ENCODE results near the gene ARHGEF11. TPM values are rescaled to one million over a fixed set of nuclear protein-coding genes. Genes with fewer than 3 reads are reported as not detected.

The ARHGEF11 gene
- total RNA-seq, 1 experiment from 2014 or later, result 41.1 TPM

DNA sequence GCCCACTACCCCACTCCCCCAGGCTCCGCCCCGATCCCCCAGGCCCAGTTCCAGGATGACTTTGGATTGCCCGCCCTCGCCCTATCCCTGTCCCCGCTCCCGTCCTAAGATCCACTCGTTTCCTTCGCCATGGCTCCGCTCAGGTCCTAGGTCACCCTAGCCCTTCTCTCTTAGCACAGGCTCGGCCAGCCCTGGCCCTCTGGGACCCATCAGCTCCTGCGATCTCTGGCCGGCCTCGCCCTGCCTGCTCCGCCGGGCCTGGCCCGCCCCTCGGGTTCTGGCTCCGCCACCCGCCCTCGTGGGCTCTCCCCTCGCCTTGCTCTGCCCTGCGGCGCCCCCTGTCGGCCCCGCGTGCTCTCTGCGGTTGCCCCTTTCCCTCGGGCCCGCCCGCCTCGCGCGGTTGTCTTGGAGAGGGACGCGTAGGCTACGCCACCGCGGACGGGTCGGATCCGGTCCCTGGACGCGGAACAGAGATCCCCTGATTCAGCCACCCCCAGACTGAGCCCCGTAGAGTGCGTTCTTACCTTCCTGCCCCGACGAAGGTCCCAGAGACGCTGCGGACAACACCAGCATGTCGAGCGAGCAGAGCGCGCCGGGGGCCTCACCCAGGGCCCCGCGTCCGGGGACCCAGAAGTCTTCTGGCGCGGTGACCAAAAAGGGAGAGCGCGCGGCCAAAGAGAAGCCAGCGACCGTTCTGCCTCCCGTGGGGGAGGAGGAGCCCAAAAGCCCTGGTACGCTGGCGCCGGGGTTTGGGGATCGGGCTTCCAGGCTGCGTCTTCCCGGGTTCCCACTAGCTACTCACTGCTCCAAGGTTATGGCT lies 125.1 kb downstream of the ARHGEF11 start, which contains the start of gene LRRC71:
Gene LRRC71 (plus strand): TSS at position 400 of the 820 bp plus-strand sequence. CDS start 172 bp downstream, at position 572.
- Histone ChIP-seq H3T11ph (ENCODE audit: low read length) (no peak within 1 kb of the TSS), H3K56ac (ENCODE audit: insufficient read length, low read depth, low read length) (no peak within 1 kb of the TSS), H4K20me1 (ENCODE audit: control insufficient read depth, insufficient read depth, insufficient read length) (no peaks in the 10 kb centered on the region), H3K27me3 (ENCODE audit: insufficient read depth, low read length) (peaks cover 50% of the 10 kb centered on the region), H2BK5ac (ENCODE audit: insufficient read length, low read length) (no peak within 1 kb of the TSS), H3K27ac (ENCODE audit: insufficient read length, low read depth, low read length) (no peak within 1 kb of the TSS), H4K91ac (ENCODE audit: insufficient read length, low read depth, low read length) (no peak within 1 kb of the TSS), H3K9me3 (ENCODE audit: control insufficient read depth, low read depth, low read length) (no peaks in the 10 kb centered on the region), H4K5ac (ENCODE audit: insufficient read length, low read depth, low read length) (no peak within 1 kb of the TSS), H3K4ac (ENCODE audit: low read depth, low read length) (no peak within 1 kb of the TSS), H3K18ac (ENCODE audit: insufficient read length, low read depth, low read length) (no peak within 1 kb of the TSS), H3K23ac (ENCODE audit: insufficient read length, low read depth, low read length) (no peak within 1 kb of the TSS), H2BK12ac (ENCODE audit: insufficient read length, low read depth, low read length) (no peak within 1 kb of the TSS), H3K4me1 (ENCODE audit: insufficient read depth, low read length) (no peaks in the 10 kb centered on the region), H2AK5ac (ENCODE audit: insufficient read length, low read length) (no peak within 1 kb of the TSS), H3K23me2 (ENCODE audit: insufficient read length, low read depth, low read length, poor library complexity, severe bottlenecking) (peaks cover 10% of the 10 kb centered on the region), H3K14ac (ENCODE audit: insufficient read depth, low read length) (no peak within 1 kb of the TSS; the same call in 1 of the 2 replicates), H3K4me2 (ENCODE audit: insufficient read depth, insufficient read length, low read length) (peak within 1 kb of the TSS; percentile 50), H3K9ac (ENCODE audit: extremely low read depth, insufficient read length, low read length) (no peak within 1 kb of the TSS), H2BK120ac (ENCODE audit: low read depth, low read length, poor library complexity, severe bottlenecking) (no peak within 1 kb of the TSS), H2AFZ (ENCODE audit: low read length) (no peak within 1 kb of the TSS), H3K79me1 (ENCODE audit: insufficient read depth, low read depth, low read length, poor library complexity, severe bottlenecking) (no peaks in the 10 kb centered on the region), H2BK15ac (ENCODE audit: low read depth, low read length) (no peak within 1 kb of the TSS), H2BK20ac (ENCODE audit: low read depth, low read length, poor library complexity, severe bottlenecking) (no peak within 1 kb of the TSS), H3K79me2 (ENCODE audit: insufficient read depth, low read length) (no peaks in the 10 kb centered on the region), H4K8ac (replicated peaks; ENCODE audit: insufficient read length, low read depth, low read length) (no peak within 1 kb of the TSS)
- no CpG with 5 or more reads among the region's 71 CpGs for WGBS (ENCODE audit: extremely low coverage, insufficient read length, low lambda C conversion rate)
- peaks cover 0 to 3% of the 10 kb centered on the region in 2 experiments; a peak in 2 of 5 replicates for H3K9me3 Mint-ChIP-seq
- TF ChIP-seq, protein P1, sequence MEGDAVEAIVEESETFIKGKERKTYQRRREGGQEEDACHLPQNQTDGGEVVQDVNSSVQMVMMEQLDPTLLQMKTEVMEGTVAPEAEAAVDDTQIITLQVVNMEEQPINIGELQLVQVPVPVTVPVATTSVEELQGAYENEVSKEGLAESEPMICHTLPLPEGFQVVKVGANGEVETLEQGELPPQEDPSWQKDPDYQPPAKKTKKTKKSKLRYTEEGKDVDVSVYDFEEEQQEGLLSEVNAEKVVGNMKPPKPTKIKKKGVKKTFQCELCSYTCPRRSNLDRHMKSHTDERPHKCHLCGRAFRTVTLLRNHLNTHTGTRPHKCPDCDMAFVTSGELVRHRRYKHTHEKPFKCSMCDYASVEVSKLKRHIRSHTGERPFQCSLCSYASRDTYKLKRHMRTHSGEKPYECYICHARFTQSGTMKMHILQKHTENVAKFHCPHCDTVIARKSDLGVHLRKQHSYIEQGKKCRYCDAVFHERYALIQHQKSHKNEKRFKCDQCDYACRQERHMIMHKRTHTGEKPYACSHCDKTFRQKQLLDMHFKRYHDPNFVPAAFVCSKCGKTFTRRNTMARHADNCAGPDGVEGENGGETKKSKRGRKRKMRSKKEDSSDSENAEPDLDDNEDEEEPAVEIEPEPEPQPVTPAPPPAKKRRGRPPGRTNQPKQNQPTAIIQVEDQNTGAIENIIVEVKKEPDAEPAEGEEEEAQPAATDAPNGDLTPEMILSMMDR (conservative IDR thresholded peaks at IDR 0.05), result peak; percentile 99
- peak; percentile 87 for DNase-seq
- H3K4me1 Mint-ChIP-seq, result peaks cover 10 to 29% of the 10 kb centered on the region in 2 experiments
- H3K27ac Mint-ChIP-seq, result no peak within 1 kb of the TSS; a peak in 2 of 7 replicates
- H3K4me3 Mint-ChIP-seq, result peak within 1 kb of the TSS; percentile 62 to 82
- no peaks in the 10 kb centered on the region; a peak in 1 of 7 replicates for H3K36me3 Mint-ChIP-seq (ENCODE audit: insufficient read depth in 1 of 3, low read depth in 3 of 3)
- H3K27me3 Mint-ChIP-seq (ENCODE audit: low read depth), result peaks cover 99% of the 10 kb centered on the region

Data from H9 (cell line).